Vagina (tissue), 2 donors: ENCODE results near the gene UPK1B.

Source experiments
- CTCF ChIP-seq, 3 experiments: fragments of 450-650 bp in 2 of 3; fragments of 200-600 bp in 1 of 3; sonication (generic) in 1 of 3; IDR thresholded peaks; one replicate each; pipeline ENCODE4 v1.5.1; 2017 to 2019; ENCODE audit warnings: antibody characterized with exemption in 3 of 3, mild to moderate bottlenecking in 2 of 3, moderate library complexity in 2 of 3
- POLR2A ChIP-seq, 2 donors: fragments of 450-650 bp; IDR thresholded peaks; one replicate each; pipeline ENCODE4 v1.6.1; 2017; ENCODE audit warnings: antibody characterized with exemption in 2 of 2, mild to moderate bottlenecking in 2 of 2, moderate library complexity in 2 of 2
- POLR2AphosphoS5 ChIP-seq, 2 donors: sonication (generic); formaldehyde crosslinking; IDR thresholded peaks; one replicate each; pipeline ENCODE4 v1.9.0; 2017; ENCODE audit warnings: antibody characterized with exemption in 2 of 2, mild to moderate bottlenecking in 2 of 2, low read depth in 1 of 2; ENCODE audit not compliant: insufficient read depth in 1 of 2

DNA sequence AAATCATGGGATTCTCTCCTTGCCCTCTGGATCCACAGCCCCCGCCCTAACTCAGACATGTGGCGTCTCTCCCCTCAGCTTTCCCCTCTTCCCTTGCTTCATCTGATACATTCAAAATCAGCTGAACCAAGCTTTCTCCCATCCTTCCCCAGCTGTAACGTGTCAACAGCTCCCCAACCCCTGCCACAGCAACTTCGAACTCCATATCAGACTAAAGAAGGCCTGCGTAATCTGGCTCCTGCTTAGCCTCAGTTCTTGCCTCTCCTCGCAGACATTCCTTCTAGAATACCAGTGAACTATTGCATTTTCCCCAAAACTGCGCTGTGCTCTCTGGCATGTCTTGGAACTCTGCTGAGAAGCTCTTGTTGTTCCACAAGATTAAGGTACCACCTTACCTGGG lies 49.0 kb downstream of the UPK1B start:
- TF ChIP-seq POLR2A (IDR thresholded peaks at IDR 0.05) (no peak), CTCF (IDR thresholded peaks at IDR 0.05) (no peak), POLR2AphosphoS5 (IDR thresholded peaks at IDR 0.05; ENCODE audit: insufficient read depth in 1 of 2, low read depth in 1 of 2) (no peak)
